GM19025 (cell line): ENCODE data around the gene BBC3.
A peak's percentile ranks its signal among the peaks of the same experiment; 100 is the strongest.
"Not testable (repeated sequence)": the region's sequence is repeated elsewhere in the genome, so short reads cannot be mapped to it uniquely, and the experiment has no call there.

Source experiments
- ATAC-seq: cut with Tn5 transposase; IDR thresholded peaks from one replicate; pipeline ENCODE4 v1.9.1; 2021; ENCODE audit warnings: mild to moderate bottlenecking, low read depth, moderate library complexity; ENCODE audit not compliant: unreplicated experiment

BBC3 gene, protein sequence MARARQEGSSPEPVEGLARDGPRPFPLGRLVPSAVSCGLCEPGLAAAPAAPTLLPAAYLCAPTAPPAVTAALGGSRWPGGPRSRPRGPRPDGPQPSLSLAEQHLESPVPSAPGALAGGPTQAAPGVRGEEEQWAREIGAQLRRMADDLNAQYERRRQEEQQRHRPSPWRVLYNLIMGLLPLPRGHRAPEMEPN

DNA sequence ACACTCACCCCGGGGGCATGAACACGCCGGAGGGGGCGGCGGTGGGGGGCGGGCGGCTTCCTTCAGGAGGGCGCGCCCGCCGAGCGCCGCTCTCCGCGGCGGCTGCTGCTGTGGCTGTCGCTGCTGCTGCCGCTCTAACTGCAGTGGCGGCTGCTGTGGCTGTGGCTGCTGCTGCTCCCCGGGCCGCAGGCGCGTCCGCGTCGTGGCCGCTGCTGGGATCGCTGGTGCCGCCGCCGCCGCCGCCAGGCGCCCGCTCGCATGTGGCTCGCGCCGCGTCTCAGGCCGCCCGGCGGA, at the start of gene BBC3:
TSS of gene BBC3 (minus strand) at position 279 of the 294 bp plus-strand sequence. CDS start 2,768 bp downstream, outside the sequence.
- ATAC-seq = no peak

DNA sequence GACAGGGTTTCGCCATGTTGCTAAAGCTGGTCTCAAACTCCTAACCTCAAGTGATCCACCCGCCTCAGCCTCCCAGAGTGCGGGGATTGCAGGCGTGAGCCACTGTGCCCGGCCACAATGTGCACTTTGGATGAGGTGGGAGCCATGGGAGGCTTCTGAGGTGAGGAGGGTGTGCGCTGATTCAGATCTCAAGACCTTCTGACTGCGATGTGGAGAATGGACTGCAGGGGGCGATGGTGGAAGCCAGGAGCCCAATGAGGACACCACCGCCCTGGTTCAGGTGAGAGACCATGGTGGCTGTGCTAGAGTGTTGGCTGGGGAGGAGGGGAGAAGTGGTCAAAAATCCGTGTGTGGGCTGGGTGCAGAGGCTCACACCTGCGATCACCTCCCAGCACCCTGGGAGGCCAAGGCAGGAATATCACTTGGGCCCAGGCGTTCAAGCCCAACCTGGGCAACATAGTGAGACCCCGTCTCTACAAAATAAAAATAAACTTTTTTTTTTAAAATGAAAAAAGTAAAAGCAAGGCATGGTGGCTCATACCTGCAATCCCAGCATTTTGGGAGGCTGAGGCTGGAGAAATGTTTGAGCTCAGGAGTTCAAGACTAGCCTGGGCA, 49.3 kb upstream of the BBC3 start:
- no peak for ATAC-seq

DNA sequence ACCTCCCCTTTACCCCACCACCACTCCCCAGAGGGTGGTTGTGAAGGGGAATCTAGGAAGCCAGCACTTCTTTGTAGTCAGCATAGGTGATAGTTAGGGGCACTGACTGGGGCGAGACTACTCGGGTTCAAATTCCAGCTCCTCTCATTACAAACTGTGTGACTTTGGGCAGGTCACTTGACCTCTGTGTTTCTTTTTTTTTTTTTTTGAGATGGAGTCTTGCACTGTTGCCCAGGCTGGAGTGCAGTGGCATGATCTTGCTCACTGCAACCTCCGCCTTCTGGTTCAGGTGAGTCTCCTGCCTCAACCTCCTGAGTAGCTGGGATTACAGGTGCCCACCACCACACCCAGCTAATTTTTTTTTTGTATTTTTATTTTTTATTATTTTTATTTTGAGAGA, 45.5 kb upstream of the BBC3 start:
- ATAC-seq = not testable (repeated sequence)

DNA sequence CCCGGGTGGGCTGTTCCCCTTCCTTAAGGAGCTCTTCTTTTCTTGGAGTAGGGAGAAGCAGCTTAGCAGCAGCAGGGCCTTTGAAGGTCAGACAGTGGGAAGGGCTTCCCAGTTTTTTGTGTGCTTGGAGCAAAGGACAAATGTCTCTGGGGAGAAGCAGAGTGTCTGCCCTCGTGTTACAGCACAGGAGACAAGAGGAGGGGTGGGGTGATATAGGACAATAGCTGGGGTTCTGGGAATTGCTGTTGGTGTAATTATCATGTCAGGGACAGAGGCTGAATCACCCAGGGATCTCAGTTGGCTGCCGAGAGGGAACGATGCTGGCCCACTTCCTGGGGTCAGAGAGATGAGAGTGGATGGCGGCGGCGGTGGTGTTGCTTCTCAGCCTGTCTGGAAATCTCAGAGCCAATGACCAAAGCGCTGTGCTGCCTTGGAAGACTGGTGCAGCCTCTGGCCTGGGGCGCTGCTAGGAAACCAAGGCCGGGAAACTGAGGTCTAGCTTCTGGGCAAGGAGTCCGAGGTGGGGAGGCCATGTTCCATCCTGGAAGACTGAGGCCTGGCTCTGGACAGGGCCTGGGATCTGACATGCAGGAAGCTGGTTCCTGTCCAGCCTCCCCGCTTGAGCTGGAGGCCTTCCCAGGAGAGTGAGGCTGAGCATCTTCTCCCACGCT, 44.9 kb upstream of the BBC3 start:
- ATAC-seq = no peak

DNA sequence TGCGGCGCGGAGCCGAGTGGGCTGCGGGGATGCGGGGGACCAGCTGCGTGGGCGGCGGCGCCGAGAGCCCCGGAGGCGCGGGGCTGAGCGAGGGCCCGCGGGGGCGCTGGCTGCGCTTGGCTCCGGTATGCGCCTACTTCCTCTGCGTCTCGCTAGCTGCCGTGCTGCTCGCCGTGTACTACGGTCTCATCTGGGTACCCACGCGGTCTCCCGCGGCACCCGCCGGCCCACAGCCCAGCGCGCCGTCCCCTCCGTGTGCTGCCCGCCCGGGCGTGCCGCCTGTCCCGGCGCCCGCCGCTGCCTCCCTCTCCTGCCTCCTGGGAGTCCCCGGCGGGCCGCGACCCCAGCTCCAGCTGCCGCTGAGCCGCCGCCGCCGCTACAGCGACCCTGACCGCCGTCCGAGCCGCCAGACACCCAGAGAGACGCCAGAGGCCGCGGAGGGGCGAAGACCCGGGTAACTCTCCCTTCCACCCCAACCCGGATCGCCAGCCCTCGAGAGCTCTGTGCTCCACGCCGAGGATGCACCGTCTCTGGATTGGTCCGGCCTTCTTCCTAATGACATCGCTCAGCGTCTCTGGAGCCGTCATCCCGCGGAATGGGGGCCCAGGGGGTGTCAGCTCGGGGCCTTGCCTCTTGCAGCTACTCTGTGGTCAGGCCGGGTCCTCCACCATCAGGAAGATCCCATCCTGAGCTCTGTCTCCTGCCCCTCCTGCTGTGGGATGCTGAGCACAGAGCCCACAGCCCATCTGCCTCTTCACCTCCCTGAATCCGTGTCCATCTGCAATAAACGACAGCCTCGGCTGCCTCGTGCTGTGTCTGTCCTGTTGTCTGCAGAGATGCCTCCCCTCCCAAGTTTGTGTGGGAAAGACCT, 44.1 kb upstream of the BBC3 start:
- ATAC-seq = no peak

DNA sequence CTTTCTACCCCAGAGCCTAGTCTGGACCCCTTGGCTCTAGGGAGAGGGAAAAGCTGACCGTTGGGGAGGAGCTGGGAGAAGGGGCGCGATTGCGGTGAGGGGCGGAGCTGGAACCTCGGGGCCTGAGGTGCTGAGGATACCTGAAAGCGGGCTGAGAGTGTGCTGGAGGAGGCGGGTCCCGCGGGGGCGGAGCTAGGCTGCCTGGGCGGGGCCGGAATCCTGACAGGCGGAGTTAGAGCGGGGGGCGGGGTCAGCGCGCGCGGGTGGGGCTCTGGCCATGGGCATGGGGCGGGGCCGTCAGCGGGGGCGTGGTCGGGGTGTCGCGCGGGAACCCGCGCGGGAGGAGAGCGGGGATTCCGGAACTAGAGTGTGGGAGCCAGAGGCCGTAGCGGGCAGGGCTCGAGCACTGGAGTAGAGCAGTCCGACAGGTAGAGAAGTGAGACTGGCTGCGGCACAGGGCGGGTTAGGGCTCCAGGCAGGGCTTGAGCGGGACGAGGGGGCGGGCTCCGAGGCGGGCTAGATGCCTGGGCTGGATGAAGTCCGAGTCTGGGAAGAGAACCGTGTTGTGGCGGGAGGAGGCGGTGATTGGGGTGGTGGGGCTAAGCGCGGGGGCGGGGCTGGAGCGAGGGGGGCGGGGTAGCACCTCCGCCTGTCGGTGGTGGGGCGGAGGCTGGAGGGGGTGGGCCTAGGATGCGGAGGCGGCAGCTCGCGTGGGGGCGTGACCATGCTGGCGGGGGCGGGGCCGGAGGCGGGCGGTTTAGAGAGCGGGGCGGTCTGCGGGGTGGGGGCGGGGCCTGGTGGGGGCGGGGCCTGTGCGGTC, 43.3 kb upstream of the BBC3 start, which contains the start of gene INAFM1:
TSS of gene INAFM1 (plus strand) at position 815 of the 820 bp plus-strand sequence. CDS start 35 bp downstream, outside the sequence.
- ATAC-seq = peak; percentile 46

DNA sequence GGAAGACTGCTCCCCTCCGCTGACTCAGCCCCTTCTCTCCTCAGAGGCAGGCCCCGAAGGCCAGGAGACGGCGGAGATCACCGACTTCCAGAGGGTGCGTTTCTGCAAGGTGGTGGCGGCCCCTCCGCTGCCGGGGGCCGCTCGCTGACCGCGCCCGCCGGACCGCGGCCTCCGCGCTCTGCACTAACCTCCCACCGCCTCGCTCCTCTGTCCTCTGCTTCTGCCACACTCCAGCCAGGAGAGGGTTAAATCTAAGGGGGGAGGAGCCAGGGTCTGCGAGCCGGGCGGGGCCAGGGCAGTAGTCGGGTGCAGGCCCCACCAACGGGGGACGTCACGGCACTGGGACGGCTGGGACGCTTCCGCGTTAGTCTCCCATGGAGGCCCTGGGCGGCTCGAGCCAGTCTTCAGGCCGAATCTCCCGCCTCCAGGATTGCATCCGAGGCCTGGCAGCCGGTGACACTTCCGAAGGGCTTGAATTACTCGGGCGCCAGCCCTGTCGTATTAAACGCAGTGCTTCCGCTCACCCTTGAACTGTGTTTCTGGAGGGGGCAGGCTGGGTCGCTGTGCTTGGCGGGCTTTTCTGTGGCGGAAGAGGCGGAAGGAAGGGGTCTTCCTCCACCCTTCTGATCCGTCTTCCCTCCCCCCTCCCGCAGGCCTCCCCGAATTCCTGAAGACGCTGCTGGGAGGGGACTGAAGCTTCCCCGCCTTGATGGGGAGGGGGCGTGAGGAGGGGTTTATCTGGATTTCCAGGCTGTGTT, 42.5 kb upstream of the BBC3 start:
- ATAC-seq = peak; percentile 59

DNA sequence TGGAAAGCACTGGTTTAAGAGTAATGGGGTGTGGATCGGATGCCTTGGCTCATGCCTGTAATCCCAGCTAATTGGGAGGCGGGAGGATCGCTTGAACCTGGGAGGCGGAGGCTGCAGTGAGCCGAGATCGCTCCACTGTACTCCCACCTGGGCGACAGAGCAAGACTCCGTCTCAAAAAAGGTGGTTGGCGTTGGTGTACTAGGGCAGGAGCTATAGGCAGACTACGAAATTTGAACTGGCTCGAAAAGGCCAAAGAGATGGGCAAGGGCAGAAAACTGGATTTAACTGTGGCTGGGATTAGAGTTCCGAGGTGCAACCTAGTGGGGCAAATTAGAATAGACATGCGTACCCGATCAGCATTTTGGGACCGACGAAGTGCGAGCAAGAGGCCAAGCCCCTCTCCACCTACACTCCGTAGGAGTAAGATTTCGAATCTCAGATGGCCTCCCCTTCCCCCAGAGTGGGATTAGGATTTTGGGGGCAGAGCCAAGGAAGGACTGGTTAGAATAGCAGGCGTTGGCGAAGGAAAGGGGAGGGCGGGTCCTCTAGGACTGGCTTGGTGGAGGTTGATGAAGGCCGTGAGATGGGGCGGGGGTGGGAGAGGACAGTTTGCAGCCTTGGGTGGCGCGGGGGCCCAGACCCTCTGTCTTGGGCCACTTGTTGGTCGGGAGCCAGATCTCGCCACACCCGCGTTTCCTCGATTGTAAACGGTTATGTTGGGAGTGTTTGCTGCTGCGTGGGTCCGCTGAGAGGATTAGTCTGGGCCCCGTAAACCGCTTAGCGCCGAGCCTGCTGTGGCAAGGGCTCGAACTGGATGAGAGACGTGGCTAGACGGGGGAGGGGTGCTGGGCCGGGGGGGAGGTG, 41.7 kb upstream of the BBC3 start:
- ATAC-seq = no peak

DNA sequence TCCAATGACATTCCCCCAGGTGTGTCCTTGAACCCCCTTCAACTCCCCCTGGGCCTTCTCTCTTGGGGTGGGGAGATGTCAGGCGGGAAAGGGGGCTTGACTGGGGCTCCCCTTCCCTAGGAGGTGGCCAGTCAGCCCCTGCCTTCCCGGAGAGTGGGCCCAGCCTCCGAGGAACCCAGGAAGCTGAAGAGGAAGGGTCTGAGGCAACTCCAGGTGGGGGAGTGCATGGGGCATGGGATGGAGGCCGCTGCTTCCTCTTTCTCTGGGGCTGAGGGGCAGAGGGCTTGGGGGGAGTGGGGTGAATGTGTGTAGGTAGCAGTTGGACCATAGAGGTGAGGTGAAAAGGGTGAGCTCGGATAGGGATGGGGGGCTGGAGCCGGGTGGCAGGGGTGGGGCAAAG, 41.0 kb upstream of the BBC3 start:
- no peak for ATAC-seq

DNA sequence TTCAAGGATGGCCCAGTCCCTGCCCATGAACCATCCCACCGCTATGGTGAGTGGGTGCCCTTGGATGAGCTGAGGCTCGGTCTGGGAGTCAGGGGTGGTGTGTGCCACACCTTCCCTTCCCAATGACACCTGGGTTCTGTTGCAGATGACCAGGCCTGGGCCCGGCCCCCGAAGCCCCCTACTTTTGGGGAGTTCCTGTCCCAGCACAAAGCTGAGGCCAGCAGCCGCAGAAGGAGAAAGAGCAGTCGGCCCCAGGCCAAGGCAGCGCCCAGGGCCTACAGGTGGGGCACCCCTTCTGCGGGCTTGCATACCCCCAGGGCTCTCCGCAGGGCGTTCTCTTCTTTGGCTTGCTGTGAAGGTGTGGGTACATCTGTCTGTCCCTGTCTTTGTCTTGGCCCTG, 39.4 kb upstream of the BBC3 start:
- no peak for ATAC-seq

DNA sequence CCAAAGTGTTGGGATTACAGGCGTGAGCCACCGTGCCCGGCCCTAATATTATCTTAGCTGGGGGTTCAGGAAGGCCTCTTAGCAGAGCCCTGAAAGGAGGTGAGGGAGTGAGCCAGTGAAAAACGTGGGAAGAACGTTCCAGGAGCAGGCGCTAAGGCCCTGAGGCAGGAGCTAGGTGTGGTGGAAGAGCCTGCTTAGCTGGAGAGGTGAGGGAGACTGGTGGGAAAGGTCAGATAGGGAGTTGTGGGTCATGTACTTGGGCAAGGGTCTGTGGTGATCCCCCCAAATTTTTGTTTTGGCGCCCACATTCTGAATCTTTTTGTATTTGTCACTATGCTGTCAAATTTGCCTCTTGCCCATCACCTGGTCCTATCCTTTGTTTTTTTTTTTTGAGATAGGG, 38.6 kb upstream of the BBC3 start:
- no peak for ATAC-seq

DNA sequence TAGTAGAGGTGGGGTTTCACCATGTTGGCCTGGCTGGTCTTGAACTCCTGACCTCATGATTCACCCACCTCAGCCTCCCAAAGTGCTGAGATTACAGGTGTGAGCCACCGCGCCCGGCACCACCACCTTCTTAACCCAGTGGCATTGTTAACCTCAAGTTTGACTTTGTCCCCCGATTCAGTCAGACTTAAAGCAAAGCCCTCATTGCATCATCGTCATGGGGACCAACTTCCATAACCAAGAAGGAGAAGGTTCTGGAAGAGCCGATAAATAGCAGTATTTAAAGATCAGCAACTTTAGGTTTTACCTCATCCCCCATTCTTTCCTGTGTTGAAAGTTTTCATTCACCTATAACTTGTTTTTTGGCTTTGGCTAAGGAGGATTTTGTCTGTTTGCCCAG, 37.0 kb upstream of the BBC3 start:
- no peak for ATAC-seq

DNA sequence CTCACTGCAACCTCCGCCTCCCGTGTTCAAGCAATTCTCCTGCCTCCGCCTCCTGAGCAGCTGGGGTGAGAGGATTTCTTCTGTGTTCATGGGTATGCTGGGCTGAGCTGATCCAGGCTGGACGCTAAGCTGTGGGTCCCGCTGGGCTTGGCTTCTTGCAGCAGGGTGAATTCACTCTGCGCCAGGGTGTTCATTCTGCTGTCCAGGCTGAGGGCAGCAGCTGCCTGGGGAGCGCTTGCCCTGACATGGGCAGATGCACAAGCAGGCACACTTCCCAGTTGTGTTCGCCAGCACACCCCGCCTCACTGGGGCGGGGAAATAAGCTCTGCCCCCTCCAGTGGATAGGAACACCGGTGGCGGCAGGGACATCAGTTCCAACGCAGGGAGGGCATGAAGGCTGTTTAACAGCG, 36.4 kb upstream of the BBC3 start:
- ATAC-seq = no peak

DNA sequence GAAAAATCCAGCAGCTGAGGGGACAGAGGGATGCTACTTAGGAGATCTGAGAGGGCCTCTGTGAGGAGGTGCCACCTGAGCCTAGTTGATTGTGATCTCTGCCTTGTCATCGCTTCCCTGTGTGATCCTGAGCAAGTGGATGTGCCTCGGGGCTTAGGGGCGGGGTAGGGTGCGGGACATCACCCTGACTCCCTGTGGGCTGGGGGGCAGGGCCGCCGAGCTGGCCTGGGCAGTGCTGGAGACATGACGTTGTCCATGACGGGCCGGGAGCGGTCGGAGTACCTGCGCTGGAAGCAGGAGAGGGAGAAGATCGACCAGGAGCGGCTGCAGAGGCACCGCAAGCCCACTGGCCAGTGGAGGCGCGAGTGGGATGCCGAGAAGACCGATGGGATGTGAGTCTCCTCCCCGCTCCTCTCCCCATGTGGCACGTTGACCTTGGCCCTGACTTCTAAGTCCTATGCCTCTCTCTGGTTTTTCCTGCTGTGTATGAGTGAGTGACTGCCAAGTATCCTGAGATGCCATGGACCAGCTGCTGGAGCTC, 35.5 kb upstream of the BBC3 start:
- no peak for ATAC-seq

DNA sequence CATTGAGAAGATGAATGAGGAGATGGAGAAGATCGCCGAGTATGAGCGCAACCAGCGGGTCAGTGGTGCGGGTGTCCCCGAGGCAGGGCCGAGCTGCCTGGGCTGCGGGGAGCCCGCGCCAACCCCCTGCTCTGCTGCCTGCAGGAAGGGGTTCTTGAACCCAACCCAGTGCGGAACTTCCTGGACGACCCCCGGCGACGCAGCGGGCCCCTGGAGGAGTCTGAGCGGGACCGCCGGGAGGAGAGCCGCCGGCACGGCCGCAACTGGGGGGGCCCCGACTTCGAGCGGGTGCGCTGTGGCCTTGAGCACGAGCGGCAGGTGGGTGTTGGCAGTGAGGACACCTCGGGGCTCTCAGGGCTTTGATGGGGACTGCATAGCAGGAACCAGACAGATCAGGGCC, 33.6 kb upstream of the BBC3 start:
- no peak for ATAC-seq

DNA sequence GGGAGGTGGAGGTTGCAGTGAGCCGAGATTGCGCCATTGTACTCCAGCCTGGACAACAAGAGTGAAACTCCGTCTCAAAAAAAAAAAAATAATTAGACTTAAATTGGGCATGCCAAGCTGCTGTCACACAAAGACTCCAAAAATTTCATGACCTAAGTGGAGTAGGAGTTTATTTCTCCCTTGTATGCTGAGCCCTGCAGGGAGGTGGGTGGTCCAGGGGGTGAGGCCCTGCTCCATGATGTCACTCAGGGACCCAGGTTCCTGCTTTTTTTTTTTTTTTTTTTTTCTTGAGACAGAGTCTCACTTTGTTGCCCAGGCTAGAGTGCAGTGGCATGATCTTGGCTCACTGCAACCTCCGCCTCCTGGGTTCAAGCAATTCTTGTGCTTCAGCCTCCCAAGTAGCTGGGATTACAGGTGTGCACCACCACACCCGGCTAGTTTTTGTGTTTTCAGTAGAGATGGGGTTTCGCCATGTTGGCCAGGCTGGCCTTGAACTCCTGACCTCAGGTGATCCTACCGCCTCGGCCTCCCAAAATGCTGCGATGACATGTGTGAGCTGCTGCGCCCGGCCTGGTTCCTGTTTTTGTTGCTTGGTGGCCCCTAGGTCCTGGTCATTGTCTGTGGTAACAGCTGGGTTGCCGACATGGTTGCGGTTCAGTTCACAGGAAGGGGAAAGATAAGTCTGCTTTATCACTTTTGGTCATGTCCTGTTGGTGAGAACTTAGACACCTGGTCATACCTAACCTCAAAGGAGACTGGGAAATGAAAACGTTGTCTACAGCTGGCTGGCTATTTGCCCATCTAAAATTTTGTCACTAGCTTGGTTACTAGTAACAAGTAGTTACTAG, 31.2 kb upstream of the BBC3 start:
- peak; percentile 81 for ATAC-seq

DNA sequence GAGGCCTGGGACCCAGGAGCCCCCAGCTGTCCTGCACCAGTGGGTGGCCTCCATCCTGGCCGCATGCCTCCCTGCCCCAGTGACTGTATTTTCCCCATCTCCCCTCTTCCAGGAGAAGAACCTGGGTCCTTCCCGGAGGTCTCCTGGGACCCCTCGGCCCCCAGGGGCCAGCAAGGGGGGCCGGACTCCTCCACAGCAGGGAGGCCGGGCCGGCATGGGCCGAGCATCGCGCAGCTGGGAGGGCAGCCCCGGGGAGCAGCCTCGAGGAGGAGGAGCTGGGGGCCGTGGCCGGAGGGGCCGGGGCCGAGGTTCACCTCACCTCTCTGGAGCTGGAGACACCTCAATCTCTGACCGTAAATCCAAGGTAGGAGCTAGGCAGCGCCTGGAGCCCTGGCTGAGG, 29.5 kb upstream of the BBC3 start:
- no peak for ATAC-seq
